ENCODE results near the gene C1QTNF7.

Gene C1QTNF7

DNA sequence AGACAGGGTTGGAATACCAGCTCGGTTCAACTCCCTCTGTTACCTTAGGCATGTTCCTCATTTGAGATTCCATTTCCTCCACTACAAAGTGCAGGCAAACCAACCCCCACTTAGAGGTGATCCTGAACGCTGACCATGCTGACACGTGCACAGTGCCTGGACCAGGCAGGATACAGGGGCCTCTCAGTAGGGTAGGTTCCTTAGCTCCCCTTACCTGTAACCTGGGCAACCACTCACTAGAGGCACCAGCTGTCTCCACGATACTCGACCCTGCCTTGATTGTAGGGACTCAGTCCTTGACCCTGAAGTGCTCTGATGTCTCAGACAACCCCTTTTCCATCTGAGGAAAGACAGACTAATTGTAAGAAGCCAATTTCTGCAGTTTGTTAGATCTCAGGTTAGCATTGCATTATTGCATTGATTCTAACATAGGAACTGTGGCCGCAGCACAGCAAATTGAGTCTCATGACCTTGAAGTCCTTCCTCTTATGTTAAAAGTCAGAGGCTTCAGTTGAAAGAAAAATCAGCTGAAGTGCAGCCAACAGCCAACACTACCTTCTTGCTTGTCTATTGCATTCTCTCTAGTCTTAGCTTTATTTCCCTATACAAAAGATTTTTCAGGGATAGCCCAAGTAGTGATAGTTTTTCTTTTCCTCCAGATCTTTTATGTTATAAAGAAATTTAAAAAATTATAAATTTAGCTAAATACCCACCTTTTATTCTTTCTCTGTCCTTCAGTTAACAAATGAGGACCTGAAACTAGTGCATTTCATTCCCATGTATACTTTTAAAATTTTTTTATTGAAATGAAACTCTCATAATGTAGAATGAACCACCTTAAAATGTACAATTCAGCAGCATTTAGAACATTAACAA is 11.2 kb upstream of the C1QTNF7 start:
- DNase-seq, result no peak

DNA sequence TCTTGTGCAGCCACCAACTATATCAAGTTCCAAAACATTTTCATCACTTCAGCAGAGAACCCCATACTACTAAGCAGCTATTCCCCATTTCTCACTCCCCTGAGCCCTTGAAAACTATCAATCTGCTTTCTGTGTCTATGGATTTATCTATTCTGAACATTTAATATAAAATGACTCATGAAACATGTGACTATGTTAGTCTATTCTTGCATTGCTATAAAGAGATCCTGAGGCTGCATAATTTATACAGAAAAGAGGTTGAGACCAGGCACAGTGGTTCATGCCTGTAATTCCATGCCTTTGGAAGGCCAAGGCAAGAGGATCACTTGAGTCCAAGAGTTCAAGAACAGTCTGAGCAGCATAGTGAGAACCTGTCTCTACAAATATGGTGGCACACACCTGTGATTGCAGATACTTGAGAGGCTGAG is 10.6 kb upstream of the C1QTNF7 start:
- DNase-seq, result no peak

DNA sequence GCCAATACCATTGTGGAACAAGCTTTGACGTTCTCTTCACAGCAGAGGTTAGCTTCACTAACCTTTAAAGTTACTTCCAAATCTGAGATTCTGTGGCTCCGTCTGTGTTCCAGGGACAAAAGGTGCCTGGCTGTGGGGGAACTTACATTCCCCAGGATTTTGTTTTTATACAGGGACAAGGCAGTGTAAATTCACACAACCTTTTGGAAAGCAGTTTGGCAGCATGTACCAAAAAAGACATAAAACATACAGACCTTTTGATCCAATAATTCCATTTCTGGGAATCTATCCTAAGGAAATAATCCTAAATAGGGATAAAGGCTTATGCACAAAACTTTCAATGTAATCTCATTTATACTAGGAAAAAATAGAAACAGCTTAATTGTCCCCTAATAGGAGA is 8.9 kb upstream of the C1QTNF7 start:
- DNase-seq, result no peak

DNA sequence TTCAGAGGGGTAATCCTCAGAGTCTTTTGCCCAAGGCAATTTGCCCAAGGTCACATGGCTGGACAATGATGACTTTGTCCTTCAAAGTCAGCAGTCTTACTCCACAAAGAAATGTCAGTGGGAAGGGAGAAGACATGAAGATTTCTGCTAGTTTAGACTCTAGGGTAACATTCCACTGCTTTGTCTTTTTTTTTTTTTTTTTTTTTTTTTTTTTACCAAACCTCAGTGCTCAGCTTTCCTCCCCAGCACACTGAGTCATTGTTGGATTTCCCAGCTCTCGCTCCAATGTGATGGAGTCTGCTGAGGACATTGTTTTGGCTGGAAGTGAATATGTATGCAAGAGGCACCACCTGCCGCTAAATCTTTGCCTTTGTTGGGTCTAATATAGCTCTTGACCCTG is 7.2 kb upstream of the C1QTNF7 start:
- no peak for DNase-seq

DNA sequence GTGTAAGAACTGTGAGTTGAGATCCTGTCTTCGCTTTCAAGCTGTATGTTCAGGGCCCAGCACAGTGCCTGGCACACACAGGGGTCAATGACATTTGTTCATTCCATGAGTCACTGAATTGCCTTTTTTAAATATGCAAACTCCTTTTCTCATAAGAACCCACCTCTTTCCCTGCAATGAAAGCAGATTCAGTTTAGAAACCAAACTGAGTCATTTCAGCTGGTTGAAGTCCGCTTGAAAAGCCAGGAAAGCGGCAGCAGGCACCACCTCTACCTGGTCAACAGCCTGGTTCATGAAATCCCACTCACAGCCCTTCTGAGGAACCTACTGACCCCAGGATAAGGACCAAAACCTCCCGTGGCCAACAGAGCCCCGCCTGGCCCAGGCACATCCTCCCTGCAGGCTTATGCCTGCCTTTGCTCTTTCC is 4.5 kb upstream of the C1QTNF7 start:
- DNase-seq, result peak; percentile 59

DNA sequence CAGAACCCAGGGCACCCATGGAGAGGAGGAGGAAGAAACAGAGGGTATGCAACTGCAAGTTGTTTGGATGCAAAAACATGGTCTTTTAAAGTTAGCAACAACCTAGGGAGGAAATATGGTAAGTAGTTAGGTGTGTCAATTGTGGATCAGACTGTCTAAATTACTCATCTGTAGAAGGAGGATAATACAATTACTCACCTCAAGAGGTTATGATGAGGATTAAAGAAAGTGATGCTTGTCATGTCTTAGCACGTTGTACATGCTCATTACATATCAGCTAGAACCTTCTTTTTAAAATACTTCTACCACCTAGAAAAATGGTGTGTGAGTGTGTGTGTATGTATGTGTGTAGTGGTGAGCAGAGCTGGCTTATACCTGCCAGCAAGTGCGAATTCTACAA is 2.3 kb upstream of the C1QTNF7 start:
- DNase-seq, result peak; percentile 39

DNA sequence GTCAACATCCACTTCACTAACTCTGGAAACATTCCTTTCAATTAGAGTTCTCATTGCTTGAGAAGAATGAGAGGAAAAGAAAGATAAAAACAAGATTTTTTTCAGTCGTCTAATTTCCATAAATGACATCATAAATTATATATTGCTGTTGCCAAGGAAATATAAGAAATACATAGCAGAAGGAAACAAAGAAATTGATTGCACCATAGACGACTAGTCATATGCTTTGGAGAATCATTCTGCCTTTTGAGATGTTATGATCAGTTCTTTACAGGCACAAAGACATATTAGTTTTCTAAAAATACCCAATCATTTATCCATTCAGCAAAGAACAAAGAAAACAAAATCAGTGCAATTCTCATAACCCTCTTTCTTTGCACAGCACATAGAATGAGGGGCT is 672 bp upstream of the C1QTNF7 start:
- DNase-seq, result no peak

DNA sequence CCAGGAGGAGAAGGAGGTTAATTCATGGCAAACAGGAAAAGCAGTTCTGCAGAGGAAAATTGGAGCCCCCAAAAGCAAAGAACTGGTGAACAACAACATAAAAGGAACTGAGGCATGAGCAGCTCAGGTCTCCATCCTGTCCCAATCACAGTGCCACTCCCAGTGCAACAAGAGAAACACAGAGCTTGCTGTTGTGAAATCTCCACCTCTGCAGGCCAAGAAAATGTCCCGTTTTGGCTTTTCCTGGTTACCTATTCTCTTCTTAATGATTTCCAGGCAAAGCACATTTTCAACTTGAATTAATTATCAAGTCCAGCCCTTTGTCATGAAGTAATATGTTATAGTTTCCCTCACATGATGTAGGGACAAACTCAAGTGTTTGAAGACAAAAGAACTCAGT is 778 bp downstream of the C1QTNF7 start:
- no peak for DNase-seq

DNA sequence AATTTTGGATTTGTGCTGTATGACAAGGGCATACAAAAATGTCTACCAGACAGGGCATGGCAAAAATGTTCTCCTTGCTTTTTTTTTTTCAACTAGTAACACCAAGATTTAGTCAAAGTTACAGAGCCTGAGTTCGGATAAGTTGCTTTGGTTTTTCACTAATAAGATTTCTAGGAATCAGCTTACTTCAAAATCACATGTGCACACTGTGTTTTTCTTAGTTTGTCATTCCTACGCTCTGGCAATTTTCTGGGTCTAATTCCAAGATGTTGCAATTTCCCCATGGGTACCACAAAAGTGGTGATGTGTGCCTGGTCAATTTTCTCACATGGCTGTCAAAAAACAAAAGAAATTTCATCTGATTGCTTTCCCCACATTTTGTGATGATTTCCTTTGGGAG is 6.3 kb downstream of the C1QTNF7 start:
- DNase-seq, result no peak

DNA sequence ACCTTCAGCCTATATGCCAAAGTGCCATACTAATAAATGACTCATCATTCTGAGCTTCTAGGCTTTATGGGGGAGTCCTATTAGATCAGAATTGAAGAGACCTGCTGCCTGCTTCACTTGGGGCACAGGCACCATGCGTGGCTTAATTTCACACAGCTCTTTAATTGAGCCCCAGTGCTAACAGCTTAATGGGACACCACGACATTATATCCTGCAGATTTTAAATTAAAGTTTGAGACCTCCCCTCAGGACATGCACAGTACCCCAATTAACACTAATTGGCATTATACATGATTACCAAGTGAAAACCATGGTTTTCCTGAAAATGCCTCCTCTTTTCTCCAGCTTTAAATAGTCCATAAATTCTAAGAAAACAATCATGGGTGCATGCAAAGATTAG is 6.8 kb downstream of the C1QTNF7 start:
- DNase-seq, result no peak

DNA sequence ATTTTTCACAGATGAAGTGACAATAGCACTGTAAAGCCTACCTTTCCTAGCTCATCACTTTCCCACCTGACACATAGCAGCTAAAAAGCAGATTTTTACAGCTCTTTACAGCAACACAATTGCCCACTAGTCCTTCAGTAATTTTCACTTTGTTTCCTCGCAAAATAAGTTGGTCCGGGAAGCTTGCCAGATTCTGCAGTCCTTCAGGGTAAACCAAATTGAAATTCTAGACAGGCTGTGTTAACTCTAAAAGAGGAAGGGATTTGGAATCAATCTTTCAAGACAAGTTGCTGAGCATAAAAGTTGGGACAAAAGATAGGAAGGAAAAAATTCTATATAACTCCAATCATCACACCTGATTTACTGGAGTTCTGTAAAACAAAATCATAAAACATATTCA is 8.7 kb downstream of the C1QTNF7 start:
- DNase-seq, result no peak

DNA sequence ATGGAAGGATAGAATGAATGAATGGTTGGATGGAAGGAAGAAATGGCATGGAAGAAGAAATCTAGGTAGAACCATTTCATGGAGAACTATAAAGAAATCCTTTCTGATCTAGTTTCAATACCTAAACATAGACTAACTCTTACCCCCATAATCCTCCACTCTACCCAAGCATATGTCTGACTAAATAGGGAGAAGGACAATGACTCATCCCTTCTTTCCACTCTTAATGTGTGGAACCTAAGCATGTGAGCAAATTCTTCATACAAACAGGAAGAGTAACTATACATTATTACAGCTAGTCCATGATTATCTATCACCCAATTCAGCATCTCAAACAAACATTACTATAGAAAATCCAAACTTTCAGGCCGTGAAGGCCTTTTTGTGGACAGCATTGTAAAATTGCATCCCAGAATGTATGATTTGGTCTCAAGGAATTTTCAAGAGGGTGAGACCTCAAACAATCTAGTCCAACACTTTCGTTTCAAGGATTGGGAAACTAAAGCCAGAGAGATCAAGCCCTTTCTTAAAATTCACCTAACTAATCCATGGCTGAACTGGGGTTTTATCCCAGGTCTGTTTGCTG is 11.2 kb downstream of the C1QTNF7 start:
- no peak for DNase-seq

DNA sequence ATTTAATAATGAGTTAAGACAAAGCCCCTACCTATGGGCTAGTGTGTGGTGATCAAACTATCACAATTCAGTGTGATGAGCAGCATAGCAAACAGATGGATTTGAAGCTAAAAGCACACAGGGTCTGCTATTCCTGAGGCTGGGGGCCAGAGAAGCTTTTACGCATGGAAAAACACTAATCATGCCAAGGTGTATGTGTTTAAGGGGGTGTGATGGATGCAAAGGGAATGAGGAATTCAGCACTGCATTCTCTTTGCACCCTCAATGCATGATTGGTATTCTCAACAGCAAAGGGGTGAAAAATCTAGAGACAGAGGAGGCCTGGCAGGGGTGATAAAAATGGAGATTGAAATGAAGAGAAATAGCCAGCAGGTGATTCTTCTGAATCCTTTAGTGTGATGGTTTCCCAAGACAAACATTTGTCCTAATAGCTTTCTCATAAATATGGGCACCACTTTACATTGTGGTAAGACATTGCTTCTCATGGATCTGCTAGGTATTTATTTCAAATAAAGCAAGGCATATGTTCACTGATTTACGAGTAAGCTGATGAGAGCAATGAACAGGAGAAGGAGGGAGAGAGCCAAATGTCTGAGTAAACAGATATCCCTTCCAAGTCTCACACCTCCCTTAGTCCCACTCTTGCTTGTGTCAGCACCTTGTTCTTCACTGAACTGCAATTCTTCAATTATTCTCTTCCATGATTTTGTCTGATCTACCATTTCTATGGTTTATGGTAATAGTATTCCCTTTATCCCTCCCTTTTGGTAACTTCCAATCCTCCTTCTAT is 15.7 kb downstream of the C1QTNF7 start:
- DNase-seq, result no peak

DNA sequence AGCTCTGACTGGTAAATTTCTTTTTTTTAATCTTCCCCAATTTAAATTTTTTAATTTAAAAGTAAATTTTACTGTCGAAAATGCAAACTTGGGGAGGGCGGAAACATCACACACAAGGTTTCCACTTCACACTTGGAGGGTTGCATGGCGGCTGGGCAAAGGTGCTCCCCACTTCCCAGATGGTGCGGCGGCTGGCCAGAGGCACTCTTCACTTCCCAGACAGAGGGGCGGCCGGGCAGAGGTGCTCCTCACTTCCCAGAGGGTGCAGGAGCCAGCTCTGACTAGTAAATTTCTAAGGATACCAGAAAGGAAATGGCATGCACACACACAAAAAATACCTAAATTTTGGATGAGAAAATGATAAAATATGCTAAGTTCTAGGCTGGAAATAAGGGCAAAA is 16.4 kb downstream of the C1QTNF7 start:
- no peak for DNase-seq

DNA sequence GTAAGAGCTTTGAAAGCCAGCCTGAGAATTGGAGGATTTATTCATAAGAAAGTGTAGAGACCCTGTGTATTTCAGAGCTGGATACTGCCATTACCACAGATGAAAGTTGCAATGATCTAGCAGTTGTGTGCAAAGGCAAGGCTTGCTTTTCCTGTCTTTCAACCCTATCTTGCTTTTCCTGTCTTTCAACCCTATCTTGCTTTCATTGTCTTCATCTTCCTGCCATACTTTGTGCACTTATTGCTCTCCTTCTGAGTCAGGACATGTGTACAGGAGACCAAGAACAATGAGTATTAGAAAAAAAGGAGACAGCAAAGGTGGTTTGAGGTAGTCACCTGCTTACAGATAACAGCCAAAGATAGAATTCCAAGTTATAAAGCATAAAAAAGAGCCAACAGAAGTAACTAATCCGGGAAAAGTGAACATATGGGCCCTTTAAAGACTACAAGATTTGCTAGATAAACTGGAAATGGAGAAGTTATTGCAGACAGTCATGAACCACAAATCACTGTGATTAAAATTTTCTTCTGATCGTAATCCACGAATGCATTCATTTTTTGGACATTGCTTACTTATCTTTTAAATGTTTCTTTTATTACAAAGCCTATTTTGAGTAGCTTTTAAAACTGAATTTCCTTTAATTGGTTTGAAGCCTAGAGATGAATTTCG is 17.2 kb downstream of the C1QTNF7 start:
- no peak for DNase-seq

DNA sequence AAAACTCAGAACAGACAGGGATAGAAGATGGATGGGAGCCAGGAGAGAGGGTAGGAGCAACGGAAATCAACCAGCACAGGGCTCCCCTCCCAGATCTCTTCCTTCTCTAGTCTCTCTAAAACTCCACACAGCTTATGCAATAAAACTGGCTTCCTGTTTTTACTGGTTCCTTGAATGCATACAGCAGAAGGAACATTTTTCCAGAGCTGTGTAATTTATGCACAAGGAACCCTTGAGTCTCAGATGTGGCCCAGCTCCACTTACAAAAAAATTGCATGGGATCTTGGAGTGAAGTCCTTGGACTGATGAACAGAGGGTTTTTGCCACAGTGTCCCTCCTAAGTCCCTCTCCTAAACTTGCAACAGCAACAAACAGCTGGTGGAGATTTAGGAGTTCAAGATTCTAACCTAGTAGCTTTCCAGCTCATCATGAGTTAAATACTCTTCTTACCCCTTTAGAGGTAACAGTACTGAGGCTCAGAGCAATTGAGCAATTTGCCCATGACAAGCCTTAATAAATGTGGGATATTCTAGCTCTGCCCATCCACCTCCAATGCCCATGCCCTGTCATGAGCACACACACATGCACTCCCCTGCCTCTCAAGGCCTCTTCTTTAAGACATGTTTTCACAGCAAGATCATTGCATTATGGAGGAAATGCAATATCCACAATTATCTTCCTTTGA is 23.5 kb downstream of the C1QTNF7 start:
- DNase-seq, result no peak

DNA sequence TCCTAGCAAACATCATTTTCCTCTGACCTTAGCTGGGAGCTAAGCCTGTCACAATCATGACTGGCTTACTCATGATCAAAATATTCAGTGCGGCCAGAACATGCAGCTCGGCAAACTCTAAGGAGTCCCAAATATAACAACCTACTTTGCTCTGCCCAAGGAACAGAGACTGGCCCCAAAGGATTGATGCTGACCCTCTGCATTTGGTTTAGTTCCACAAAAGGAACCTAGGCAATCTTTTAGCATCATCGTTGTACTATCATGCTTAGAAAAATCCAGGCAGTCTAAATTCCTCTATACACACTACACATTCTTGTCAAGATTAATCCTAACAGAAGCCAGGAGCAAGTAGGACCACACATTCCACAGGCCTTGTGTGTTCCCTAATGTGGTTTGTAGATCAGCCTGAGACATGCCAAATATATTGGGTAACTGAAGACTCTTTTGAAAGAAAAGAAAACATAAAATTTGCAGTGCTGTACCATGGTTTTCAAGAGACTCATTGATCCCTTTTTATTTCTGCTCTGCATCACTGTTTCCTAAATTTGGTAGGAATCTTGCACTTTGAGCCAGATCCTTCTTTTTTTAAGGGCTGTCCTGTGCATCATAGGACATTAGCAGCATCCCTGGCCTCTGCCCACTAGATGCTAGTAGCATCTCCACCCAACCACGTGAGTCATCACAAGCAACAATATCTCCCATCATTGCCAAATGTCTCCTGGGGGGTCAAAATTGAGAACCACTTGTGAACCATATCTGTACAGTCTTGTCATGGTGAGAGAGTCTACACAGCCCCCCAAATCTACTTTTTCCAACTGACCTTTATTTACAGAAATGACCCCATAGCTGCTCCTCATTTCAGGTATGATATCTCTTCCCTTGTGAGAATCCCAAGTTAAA is 24.3 kb downstream of the C1QTNF7 start:
- no peak for DNase-seq

DNA sequence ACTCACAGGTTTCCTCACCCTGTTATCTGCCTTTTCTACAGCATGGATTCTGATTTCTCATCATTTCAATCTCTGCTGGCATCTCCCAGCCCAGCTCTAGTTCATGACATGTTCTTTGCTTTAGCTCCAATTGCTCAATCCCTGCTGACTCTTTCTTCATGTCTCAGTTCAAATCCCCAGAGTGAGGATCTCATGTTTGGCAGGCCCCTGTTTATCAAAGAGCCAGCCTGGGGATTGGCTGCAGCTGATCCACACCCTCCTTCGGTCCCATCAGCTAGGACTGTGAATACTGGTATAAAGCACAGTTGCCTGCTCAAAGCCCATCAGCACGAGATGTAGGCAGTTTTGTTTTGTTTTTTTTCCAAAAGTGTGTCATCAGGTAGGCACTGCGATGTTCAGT is 27.5 kb downstream of the C1QTNF7 start:
- no peak for DNase-seq

DNA sequence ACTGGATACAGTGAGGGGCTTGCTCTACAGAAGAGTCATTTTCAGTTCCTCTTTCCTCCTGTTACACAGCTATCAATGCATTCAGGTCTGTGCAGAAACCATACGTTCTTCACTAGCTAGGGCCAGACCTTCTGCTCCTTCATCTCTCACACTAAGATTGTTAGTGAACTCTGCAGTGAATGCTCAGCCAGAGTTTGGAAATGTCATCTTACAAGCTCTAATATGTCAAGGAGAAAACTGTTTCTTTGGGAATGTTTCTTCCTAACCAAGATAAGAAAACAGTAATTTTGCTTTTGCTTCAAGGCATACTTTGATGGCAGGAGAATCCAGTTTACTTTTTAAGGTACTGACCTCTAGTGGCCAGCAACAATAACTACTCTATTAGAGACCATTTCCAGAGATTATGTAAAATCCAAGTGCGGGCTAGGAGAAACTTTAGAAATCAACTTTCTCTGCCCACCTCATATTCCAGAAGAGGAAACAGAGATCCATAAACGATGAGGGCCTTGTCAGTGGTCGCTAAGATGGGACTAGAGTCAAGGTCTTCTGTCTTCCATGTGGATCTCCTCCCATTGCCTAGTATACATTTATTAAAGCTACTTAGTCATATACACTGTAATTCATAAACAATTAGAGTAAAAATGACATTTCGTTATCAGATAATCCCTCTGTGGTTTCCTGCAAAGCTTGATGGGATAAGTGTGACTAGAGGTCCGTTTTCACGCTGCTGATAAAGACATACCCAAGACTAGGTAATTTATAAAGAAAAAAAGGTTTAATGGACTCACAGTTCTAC is 29.8 kb downstream of the C1QTNF7 start:
- DNase-seq, result peak; percentile 30

DNA sequence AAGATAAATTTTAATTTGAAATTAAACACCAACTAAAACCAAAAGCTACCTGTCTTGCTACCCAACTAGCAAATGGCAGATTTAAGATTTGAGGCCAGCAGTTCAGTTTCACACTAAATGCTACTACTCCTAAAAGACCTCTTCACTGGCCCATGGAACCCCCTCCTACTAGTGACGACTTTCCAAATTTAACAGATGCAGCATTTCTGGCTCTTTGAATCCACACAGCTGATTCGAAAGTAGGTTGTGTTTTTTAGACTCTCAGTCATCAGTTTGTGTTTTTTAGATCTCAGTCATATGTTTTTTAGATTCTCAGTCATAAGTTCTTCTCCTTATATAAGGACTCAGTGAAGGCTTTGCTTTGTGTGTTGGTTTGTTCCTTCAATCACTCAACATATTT is 30.8 kb downstream of the C1QTNF7 start:
- DNase-seq, result no peak

DNA sequence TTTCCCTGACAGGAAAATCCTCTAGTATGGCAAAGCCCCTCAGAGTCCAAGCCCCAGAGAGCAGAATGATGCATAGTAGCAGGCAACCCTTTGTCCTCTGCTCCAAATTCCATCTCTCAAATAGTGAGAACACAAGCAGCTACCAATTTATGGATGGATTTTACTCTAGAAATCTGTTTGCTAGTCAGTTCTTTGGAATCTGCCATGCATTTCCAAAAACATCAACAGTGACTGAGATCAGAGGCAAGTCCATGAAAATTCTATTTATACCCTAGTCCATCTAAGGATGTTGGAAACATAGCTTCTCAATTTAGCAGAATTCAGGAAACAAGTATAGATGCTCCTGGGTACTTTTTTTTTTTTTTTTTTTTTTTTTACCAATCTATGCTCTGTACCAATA is 31.9 kb downstream of the C1QTNF7 start:
- DNase-seq, result no peak
